OCI-LY1 (cell line): Measurements from ENCODE around the gene EFHD1.

Experiments
- CTCF ChIP-seq: fragments of 200-600 bp; sonication (generic), shearing (Covaris generic); IDR thresholded peaks from 2 replicates; pipeline ENCODE4 v1.5.1; 2017; ENCODE audit warnings: mild to moderate bottlenecking, antibody characterized with exemption, low read length, moderate library complexity, mixed read lengths
- EZH2 ChIP-seq: fragments of 200-600 bp; sonication (generic), shearing (Covaris generic); IDR thresholded peaks from 2 replicates; pipeline ENCODE4 v1.8.0; 2017; ENCODE audit warnings: borderline replicate concordance, mixed run types, mild to moderate bottlenecking, antibody characterized with exemption, low read length, moderate library complexity, mixed read lengths

GRCh38 chr2:232636788-232637420 is 3.5 kb downstream of the EFHD1 start:
- TF ChIP-seq CTCF (no peak), EZH2 (no peak)
